ENCODE data around the gene CCDC134.
A peak's percentile ranks its signal among the peaks of the same experiment; 100 is the strongest.

DNA sequence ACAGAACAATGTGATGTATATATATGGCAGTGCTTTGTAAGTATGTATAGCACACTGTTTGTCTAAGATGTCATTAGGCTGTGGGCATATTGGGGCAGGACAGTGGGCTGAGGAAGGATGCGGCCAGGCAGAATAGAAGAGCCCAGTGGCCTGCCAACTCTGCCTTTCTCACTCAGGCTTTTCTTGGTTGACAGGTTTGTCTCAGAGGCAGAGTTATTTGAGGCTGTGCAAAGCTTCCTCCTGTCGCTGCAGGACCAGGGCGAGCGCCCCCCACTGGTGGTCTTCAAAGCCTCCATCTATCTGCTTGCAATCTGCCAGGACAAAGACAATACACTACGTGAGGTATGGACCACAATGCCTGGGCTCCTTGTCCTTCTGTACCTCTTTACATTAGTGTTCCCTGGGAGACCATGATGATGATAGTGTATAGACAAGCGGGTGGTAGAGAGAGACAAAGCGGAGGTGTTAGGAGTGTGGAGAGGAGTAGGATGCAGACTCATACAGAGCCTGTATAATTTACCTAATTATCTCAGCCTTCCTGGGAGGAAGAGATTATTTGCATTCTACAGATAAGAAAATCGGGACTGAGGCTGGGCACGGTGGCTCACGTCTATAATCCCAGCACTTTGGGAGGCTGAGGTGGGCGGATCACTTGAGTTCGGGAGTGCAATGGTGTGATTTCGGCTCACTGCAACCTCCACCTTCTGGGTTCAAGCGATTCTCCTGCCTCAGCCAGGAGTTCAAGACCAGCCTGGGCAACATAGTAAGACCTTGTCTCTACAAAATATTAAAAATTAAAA is 37.3 kb upstream of the CCDC134 start:
- TF ChIP-seq KLF16 (tag by site-specific recombination; IDR thresholded peaks at IDR 0.05) (no peak), RBAK (tag by site-specific recombination; IDR thresholded peaks at IDR 0.05) (no peak), GLI2 (tag by site-specific recombination; IDR thresholded peaks at IDR 0.05; ENCODE audit: borderline replicate concordance, low read depth) (no peak), ZBTB8A (tag by site-specific recombination; IDR thresholded peaks at IDR 0.05) (no peak), ZNF239 (tag by site-specific recombination; IDR thresholded peaks at IDR 0.05) (no peak), ZNF138 (tag by site-specific recombination; IDR thresholded peaks at IDR 0.05; ENCODE audit: borderline replicate concordance) (no peak), BCL11A (tag by site-specific recombination; IDR thresholded peaks at IDR 0.05; ENCODE audit: low read depth) (no peak), ZNF133 (tag by site-specific recombination; IDR thresholded peaks at IDR 0.05) (no peak; the same call in 1 of the 2 replicates)
- TF ChIP-seq, protein P1, sequence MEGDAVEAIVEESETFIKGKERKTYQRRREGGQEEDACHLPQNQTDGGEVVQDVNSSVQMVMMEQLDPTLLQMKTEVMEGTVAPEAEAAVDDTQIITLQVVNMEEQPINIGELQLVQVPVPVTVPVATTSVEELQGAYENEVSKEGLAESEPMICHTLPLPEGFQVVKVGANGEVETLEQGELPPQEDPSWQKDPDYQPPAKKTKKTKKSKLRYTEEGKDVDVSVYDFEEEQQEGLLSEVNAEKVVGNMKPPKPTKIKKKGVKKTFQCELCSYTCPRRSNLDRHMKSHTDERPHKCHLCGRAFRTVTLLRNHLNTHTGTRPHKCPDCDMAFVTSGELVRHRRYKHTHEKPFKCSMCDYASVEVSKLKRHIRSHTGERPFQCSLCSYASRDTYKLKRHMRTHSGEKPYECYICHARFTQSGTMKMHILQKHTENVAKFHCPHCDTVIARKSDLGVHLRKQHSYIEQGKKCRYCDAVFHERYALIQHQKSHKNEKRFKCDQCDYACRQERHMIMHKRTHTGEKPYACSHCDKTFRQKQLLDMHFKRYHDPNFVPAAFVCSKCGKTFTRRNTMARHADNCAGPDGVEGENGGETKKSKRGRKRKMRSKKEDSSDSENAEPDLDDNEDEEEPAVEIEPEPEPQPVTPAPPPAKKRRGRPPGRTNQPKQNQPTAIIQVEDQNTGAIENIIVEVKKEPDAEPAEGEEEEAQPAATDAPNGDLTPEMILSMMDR (tag by site-specific recombination; IDR thresholded peaks at IDR 0.05) = peak; percentile 53; the same call in 1 of the 2 replicates
- TF ChIP-seq, protein P2, sequence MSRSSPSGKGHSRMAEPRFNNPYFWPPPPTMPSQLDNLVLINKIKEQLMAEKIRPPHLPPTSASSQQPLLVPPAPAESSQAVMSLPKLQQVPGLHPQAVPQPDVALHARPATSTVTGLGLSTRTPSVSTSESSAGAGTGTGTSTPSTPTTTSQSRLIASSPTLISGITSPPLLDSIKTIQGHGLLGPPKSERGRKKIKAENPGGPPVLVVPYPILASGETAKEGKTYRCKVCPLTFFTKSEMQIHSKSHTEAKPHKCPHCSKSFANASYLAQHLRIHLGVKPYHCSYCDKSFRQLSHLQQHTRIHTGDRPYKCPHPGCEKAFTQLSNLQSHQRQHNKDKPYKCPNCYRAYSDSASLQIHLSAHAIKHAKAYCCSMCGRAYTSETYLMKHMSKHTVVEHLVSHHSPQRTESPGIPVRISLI (tag by site-specific recombination; IDR thresholded peaks at IDR 0.05) = no peak
- TF ChIP-seq, protein P3, sequence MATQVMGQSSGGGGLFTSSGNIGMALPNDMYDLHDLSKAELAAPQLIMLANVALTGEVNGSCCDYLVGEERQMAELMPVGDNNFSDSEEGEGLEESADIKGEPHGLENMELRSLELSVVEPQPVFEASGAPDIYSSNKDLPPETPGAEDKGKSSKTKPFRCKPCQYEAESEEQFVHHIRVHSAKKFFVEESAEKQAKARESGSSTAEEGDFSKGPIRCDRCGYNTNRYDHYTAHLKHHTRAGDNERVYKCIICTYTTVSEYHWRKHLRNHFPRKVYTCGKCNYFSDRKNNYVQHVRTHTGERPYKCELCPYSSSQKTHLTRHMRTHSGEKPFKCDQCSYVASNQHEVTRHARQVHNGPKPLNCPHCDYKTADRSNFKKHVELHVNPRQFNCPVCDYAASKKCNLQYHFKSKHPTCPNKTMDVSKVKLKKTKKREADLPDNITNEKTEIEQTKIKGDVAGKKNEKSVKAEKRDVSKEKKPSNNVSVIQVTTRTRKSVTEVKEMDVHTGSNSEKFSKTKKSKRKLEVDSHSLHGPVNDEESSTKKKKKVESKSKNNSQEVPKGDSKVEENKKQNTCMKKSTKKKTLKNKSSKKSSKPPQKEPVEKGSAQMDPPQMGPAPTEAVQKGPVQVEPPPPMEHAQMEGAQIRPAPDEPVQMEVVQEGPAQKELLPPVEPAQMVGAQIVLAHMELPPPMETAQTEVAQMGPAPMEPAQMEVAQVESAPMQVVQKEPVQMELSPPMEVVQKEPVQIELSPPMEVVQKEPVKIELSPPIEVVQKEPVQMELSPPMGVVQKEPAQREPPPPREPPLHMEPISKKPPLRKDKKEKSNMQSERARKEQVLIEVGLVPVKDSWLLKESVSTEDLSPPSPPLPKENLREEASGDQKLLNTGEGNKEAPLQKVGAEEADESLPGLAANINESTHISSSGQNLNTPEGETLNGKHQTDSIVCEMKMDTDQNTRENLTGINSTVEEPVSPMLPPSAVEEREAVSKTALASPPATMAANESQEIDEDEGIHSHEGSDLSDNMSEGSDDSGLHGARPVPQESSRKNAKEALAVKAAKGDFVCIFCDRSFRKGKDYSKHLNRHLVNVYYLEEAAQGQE (tag by site-specific recombination; IDR thresholded peaks at IDR 0.05) = no peak

Data from HEK293 (cell line).